ENCODE data around the gene PDE4A.

DNA sequence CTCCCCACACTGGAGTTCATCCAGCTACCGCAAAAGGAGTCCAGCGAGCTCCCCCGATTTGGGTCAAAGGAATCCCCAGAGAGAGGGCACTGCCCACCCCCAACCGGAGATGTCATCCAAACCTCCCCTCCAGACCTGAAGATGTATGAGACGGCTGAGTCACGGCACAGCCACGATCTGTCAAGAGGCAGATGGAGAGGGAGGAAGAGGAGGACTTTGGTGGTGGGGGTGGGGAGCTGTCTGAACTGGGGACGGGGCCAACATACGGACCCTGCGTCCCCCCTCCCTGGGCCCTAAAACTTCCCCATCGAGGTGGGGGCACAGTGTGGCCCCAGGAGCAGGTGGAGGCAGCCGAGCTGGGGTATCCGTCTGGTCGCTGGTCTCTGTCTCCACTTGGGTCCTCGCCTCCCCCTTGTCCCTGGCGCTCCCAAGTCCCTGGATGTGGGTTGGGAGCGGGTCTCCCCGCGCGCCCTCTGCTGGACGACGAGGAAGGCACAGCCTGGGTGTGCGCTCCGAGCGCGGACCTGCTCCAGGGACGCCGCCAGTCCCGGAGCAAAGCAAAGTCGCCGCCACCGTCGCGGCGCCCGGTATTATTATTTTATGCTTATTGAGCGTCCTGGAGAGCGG, 3.8 kb downstream of the PDE4A start:
- TF ChIP-seq RARB (CRISPR knock-in tag; IDR thresholded peaks at IDR 0.05) = no peak
- TF ChIP-seq, protein P1, sequence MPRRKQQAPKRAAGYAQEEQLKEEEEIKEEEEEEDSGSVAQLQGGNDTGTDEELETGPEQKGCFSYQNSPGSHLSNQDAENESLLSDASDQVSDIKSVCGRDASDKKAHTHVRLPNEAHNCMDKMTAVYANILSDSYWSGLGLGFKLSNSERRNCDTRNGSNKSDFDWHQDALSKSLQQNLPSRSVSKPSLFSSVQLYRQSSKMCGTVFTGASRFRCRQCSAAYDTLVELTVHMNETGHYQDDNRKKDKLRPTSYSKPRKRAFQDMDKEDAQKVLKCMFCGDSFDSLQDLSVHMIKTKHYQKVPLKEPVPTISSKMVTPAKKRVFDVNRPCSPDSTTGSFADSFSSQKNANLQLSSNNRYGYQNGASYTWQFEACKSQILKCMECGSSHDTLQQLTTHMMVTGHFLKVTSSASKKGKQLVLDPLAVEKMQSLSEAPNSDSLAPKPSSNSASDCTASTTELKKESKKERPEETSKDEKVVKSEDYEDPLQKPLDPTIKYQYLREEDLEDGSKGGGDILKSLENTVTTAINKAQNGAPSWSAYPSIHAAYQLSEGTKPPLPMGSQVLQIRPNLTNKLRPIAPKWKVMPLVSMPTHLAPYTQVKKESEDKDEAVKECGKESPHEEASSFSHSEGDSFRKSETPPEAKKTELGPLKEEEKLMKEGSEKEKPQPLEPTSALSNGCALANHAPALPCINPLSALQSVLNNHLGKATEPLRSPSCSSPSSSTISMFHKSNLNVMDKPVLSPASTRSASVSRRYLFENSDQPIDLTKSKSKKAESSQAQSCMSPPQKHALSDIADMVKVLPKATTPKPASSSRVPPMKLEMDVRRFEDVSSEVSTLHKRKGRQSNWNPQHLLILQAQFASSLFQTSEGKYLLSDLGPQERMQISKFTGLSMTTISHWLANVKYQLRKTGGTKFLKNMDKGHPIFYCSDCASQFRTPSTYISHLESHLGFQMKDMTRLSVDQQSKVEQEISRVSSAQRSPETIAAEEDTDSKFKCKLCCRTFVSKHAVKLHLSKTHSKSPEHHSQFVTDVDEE (CRISPR knock-in tag; IDR thresholded peaks at IDR 0.05) = no peak
